ENCODE measurements around the gene ADK.

The ADK gene

GRCh38 chr10:74483356-74483755, 332.3 kb downstream of the ADK start:
- Histone ChIP-seq H3K9ac (ENCODE audit: low read depth, low read length, poor library complexity, severe bottlenecking) (no peak overlapping the region), H4K20me1 (ENCODE audit: insufficient read depth, low read length, poor library complexity, severe bottlenecking) (no peaks in the 10 kb centered on the region)

DNA sequence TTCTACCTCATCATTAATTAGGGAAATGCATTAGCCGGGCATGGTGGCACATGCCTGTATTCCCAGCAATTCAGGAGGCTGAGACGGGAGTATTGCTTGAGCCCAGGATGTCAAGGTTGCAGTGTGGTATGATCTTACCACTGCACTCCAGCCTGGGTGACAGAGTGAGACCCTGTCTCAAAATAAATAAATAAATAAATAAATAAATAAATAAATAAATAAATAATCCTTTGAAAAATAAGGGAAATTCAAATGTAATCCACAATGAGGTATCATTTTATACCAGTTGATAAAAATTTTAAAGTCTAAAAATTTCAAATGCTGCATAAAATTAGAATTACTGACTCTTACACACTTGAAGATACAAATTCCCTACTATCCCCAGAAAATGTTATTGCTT, 334.3 kb downstream of the ADK start:
- H3K4me1 ChIP-seq (ENCODE audit: insufficient read depth, low read length, poor library complexity, severe bottlenecking), result no peaks in the 10 kb centered on the region
- TF ChIP-seq EZH2phosphoT487 (IDR thresholded peaks at IDR 0.05; ENCODE audit: borderline replicate concordance) (no peak), CTCF (conservative IDR thresholded peaks at IDR 0.05; ENCODE audit: low read length) (no peak)
- peaks cover 13% of the 10 kb centered on the region; the same call in 1 of the 2 replicates for H3K9me3 ChIP-seq (ENCODE audit: insufficient read depth, low read depth, low read length)
- H3K27me3 ChIP-seq (ENCODE audit: insufficient read depth, low read length, poor library complexity, severe bottlenecking), result no peaks in the 10 kb centered on the region
- H3K4me3 ChIP-seq (ENCODE audit: low read length, poor library complexity, severe bottlenecking), result no peak overlapping the region
- H3K9ac ChIP-seq (ENCODE audit: low read depth, low read length, poor library complexity, severe bottlenecking), result no peak overlapping the region
- H3F3A ChIP-seq (ENCODE audit: low read depth), result no peaks in the 10 kb centered on the region
- H3K36me3 ChIP-seq (ENCODE audit: insufficient read depth, low read length), result peaks cover 19% of the 10 kb centered on the region; the same call in 1 of the 2 replicates
- no peaks in the 10 kb centered on the region for H3K79me2 ChIP-seq (ENCODE audit: insufficient read depth, low read length)
- no peak overlapping the region for H3K4me2 ChIP-seq (ENCODE audit: low read depth, low read length, poor library complexity, severe bottlenecking)
- no peaks in the 10 kb centered on the region for H4K20me1 ChIP-seq (ENCODE audit: insufficient read depth, low read length, poor library complexity, severe bottlenecking)
- no peak overlapping the region for H2AFZ ChIP-seq (ENCODE audit: low read length)
- H3K9me2 ChIP-seq (replicated peaks; ENCODE audit: low read depth, low read length), result no peaks in the 10 kb centered on the region

More at GRCh38 chr10:74483356-74483755, 332.3 kb downstream of the ADK start:
- no peaks in the 10 kb centered on the region for H3K9me2 ChIP-seq (replicated peaks; ENCODE audit: low read depth, low read length)
- no peaks in the 10 kb centered on the region for H3K79me2 ChIP-seq (ENCODE audit: insufficient read depth, low read length)
- no peak overlapping the region for H3K4me2 ChIP-seq (ENCODE audit: low read depth, low read length, poor library complexity, severe bottlenecking)
- H3K4me1 ChIP-seq (ENCODE audit: insufficient read depth, low read length, poor library complexity, severe bottlenecking), result no peaks in the 10 kb centered on the region
- H3K27me3 ChIP-seq (ENCODE audit: insufficient read depth, low read length, poor library complexity, severe bottlenecking), result no peaks in the 10 kb centered on the region
- peaks cover 13% of the 10 kb centered on the region; the same call in 1 of the 2 replicates for H3K9me3 ChIP-seq (ENCODE audit: insufficient read depth, low read depth, low read length)
- H3K4me3 ChIP-seq (ENCODE audit: low read length, poor library complexity, severe bottlenecking), result no peak overlapping the region
- TF ChIP-seq EZH2phosphoT487 (IDR thresholded peaks at IDR 0.05; ENCODE audit: borderline replicate concordance) (no peak), CTCF (conservative IDR thresholded peaks at IDR 0.05; ENCODE audit: low read length) (no peak)
- H3K36me3 ChIP-seq (ENCODE audit: insufficient read depth, low read length), result peaks cover 19% of the 10 kb centered on the region; the same call in 1 of the 2 replicates
- no peaks in the 10 kb centered on the region for H3F3A ChIP-seq (ENCODE audit: low read depth)
- no peak overlapping the region for H2AFZ ChIP-seq (ENCODE audit: low read length)

GRCh38 chr10:74486659-74487058, 335.6 kb downstream of the ADK start:
- Histone ChIP-seq H3K9ac (ENCODE audit: low read depth, low read length, poor library complexity, severe bottlenecking) (no peak overlapping the region), H3K36me3 (ENCODE audit: insufficient read depth, low read length) (peaks cover 19% of the 10 kb centered on the region; the same call in 1 of the 2 replicates), H3K9me3 (ENCODE audit: insufficient read depth, low read depth, low read length) (peaks cover 12% of the 10 kb centered on the region; the same call in 1 of the 2 replicates), H3F3A (ENCODE audit: low read depth) (no peaks in the 10 kb centered on the region), H3K9me2 (replicated peaks; ENCODE audit: low read depth, low read length) (no peaks in the 10 kb centered on the region), H3K4me1 (ENCODE audit: insufficient read depth, low read length, poor library complexity, severe bottlenecking) (no peaks in the 10 kb centered on the region), H3K4me2 (ENCODE audit: low read depth, low read length, poor library complexity, severe bottlenecking) (no peak overlapping the region), H3K27me3 (ENCODE audit: insufficient read depth, low read length, poor library complexity, severe bottlenecking) (no peaks in the 10 kb centered on the region), H3K4me3 (ENCODE audit: low read length, poor library complexity, severe bottlenecking) (no peak overlapping the region), H3K79me2 (ENCODE audit: insufficient read depth, low read length) (no peaks in the 10 kb centered on the region), H2AFZ (ENCODE audit: low read length) (no peak overlapping the region), H4K20me1 (ENCODE audit: insufficient read depth, low read length, poor library complexity, severe bottlenecking) (no peaks in the 10 kb centered on the region)
- TF ChIP-seq CTCF (conservative IDR thresholded peaks at IDR 0.05; ENCODE audit: low read length), result no peak
- TF ChIP-seq EZH2phosphoT487 (IDR thresholded peaks at IDR 0.05; ENCODE audit: borderline replicate concordance), result no peak

Data from Loucy (cell line).